KMS-11 (cell line): ENCODE measurements around the gene POP4.

ENCODE experiments used
- H2AFZ ChIP-seq: fragments of 200-600 bp; sonication (generic); 2 replicates; pipeline ENCODE4 v1.6.1; 2016; ENCODE audit warnings: antibody characterized with exemption, mixed run types, low read depth
- H3K27ac ChIP-seq: fragments of 200-600 bp; sonication (generic); 2 replicates; pipeline ENCODE4 v1.6.1; 2016; ENCODE audit warnings: mild to moderate bottlenecking, mixed run types
- H3K27me3 ChIP-seq: fragments of 200-600 bp; sonication (generic); 2 replicates; pipeline ENCODE4 v1.6.1; 2017; ENCODE audit warnings: mild to moderate bottlenecking, low read depth, mixed run types, moderate library complexity; ENCODE audit not compliant: insufficient read depth
- H3K36me3 ChIP-seq: fragments of 200-600 bp; sonication (generic); 2 replicates; pipeline ENCODE4 v1.6.1; 2017; ENCODE audit warnings: mild to moderate bottlenecking, mixed run types; ENCODE audit not compliant: insufficient read depth
- H3K4me1 ChIP-seq: fragments of 200-600 bp; sonication (generic); 2 replicates; pipeline ENCODE4 v1.6.1; 2016; ENCODE audit warnings: mild to moderate bottlenecking, low read depth, mixed run types; ENCODE audit not compliant: poor library complexity, severe bottlenecking
- H3K4me2 ChIP-seq: fragments of 200-600 bp; sonication (generic); 2 replicates; pipeline ENCODE4 v1.7.0; 2016; ENCODE audit warnings: mild to moderate bottlenecking, mixed run types
- H3K4me3 ChIP-seq: fragments of 200-600 bp; sonication (generic); IDR thresholded peaks from 2 replicates; pipeline ENCODE4 v1.6.1; 2017; ENCODE audit warnings: low read depth, low read length, mixed read lengths; ENCODE audit not compliant: insufficient read depth
- H3K79me2 ChIP-seq: fragments of 200-600 bp; sonication (generic); 2 replicates; pipeline ENCODE4 v1.6.1; 2016; ENCODE audit warnings: low read depth, mixed run types; ENCODE audit not compliant: insufficient read depth
- H3K9ac ChIP-seq: fragments of 200-600 bp; sonication (generic); 2 replicates; pipeline ENCODE4 v1.6.1; 2016; ENCODE audit warnings: mild to moderate bottlenecking, mixed run types
- H4K20me1 ChIP-seq: fragments of 200-600 bp; sonication (generic); 2 replicates; pipeline ENCODE4 v1.6.1; 2016; ENCODE audit warnings: mild to moderate bottlenecking, mixed run types; ENCODE audit not compliant: insufficient read depth
- TF ChIP-seq, protein P1 (sequence below): fragments of 200-600 bp; sonication (generic); conservative IDR thresholded peaks from 2 replicates; pipeline ENCODE4 v1.6.1; 2017; ENCODE audit warnings: low read depth, mild to moderate bottlenecking, antibody characterized with exemption, low read length, moderate library complexity, mixed read lengths

POP4 gene

DNA sequence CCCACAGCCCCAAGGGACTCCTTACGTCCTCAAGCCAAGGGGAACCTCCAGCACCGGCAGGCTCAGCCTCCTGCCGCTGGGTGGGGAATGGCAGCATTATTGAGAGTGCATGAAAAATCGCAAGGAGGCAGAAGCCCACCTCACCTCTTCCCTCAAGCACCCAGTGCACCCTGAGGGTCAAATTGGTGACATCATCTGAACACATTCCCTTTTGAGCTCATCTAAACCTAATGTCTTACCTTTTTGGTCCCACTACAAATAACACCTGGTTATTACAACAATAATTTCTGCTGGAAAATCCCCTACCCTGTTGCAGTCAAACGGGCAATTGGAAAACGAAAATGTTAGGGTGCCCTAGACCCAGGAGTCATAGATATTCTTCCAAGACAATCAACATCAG lies 12.2 kb upstream of the POP4 start:
- TF ChIP-seq, protein P1, sequence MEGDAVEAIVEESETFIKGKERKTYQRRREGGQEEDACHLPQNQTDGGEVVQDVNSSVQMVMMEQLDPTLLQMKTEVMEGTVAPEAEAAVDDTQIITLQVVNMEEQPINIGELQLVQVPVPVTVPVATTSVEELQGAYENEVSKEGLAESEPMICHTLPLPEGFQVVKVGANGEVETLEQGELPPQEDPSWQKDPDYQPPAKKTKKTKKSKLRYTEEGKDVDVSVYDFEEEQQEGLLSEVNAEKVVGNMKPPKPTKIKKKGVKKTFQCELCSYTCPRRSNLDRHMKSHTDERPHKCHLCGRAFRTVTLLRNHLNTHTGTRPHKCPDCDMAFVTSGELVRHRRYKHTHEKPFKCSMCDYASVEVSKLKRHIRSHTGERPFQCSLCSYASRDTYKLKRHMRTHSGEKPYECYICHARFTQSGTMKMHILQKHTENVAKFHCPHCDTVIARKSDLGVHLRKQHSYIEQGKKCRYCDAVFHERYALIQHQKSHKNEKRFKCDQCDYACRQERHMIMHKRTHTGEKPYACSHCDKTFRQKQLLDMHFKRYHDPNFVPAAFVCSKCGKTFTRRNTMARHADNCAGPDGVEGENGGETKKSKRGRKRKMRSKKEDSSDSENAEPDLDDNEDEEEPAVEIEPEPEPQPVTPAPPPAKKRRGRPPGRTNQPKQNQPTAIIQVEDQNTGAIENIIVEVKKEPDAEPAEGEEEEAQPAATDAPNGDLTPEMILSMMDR: no peak
- no peaks in the 10 kb centered on the region for H3K4me1 ChIP-seq
- no peak overlapping the region for H3K4me2 ChIP-seq
- no peaks in the 10 kb centered on the region for H4K20me1 ChIP-seq
- no peak overlapping the region for H3K27ac ChIP-seq
- H3K4me3 ChIP-seq: no peak overlapping the region
- peaks cover 3% of the 10 kb centered on the region; the same call in 1 of the 2 replicates for H3K27me3 ChIP-seq
- no peak overlapping the region for H3K9ac ChIP-seq
- no peak overlapping the region for H2AFZ ChIP-seq
- no peaks in the 10 kb centered on the region for H3K79me2 ChIP-seq
- H3K36me3 ChIP-seq: no peaks in the 10 kb centered on the region

DNA sequence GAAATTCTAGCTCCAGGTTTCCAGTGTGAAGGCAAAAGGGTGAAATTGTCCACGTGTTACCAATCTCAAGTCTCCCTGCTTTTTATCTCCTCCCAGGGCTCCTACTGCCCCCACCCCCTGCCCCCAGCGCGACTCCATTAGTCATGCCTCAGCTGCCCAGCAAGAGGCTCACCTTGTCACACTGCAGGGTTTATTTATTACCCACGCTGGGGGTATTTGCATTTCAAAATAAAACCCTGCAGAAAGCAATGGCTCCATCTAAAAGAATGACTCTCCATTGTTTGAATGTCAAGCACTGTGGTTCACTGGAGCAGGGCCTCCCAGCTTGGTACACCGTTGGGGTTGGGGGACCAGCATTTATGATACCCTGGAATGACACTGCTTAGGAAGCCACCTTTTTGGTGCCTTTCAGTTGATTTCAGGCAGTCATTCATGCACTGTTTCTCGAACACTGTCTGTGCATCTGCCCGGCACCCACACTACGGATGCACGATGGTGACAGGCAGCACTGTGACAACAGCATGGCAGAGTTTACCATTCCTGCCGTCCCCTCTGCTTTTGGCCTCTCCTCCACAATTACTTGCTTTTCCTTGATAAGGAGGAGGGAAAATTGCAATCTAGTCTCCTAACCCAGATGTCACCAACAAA lies 9.9 kb upstream of the POP4 start:
- H3K4me2 ChIP-seq: no peak overlapping the region
- no peaks in the 10 kb centered on the region for H3K79me2 ChIP-seq
- TF ChIP-seq, protein P1: no peak
- H3K4me3 ChIP-seq: no peak overlapping the region
- no peaks in the 10 kb centered on the region for H3K36me3 ChIP-seq
- no peak overlapping the region for H3K27ac ChIP-seq
- no peak overlapping the region for H3K9ac ChIP-seq
- H4K20me1 ChIP-seq: no peaks in the 10 kb centered on the region
- H3K27me3 ChIP-seq: peaks cover 3% of the 10 kb centered on the region; the same call in 1 of the 2 replicates
- no peak overlapping the region for H2AFZ ChIP-seq
- H3K4me1 ChIP-seq: no peaks in the 10 kb centered on the region

DNA sequence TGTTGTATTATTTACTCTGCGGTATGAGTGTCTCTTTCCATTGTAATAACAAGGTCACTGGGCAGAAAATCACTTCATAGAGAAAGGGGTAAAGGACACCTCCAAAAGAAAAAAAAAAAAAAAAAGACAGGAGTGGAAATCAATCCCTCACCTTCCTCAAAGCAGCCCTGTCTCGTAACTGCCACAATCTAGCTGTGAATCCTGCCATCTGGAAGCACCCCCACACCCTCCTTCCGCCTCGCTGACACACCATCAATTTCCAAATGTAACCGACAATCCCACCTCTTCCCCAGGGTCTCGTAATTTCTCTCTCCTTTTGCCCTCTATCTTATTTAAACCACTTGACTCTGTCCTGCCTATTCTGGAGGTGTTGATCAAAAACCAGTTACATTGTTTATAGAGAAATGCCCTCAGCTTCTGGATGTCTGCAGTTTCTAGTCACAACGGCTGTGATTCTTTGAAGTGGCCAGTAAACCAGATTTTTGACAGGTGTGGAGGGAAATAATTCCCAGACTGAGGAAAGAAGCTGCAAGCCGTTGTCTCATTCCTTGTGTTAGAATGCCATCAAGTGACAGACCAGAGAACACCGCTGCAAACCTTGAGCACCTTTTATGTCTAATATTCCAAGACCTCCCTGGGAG lies 9.1 kb upstream of the POP4 start:
- TF ChIP-seq, protein P1: no peak
- H3K9ac ChIP-seq: no peak overlapping the region
- H3K79me2 ChIP-seq: no peaks in the 10 kb centered on the region
- no peak overlapping the region for H3K4me3 ChIP-seq
- H2AFZ ChIP-seq: no peak overlapping the region
- no peak overlapping the region for H3K27ac ChIP-seq
- no peak overlapping the region for H3K4me2 ChIP-seq
- no peaks in the 10 kb centered on the region for H3K4me1 ChIP-seq
- no peaks in the 10 kb centered on the region for H4K20me1 ChIP-seq
- peaks cover 3% of the 10 kb centered on the region; the same call in 1 of the 2 replicates for H3K27me3 ChIP-seq
- no peaks in the 10 kb centered on the region for H3K36me3 ChIP-seq

DNA sequence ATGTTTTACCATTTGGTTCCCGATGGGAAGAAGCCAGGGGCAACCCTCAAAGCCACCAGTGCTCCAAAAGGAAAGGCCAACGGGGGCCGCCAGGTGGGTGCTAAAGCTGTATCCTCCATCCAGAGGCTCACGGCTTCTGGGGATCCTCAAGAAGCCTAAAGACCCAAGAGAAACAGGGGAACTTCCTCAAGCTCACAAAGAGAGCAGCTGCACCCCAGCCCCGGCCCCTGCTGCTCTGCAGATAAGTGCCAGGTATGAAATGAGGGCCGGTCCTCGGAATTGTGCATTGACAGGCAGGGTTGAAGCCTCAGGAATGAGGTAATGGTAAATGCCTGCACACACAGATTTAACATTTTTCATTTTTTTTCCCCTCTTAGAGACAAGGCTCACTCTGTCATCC lies 8.0 kb upstream of the POP4 start:
- Histone ChIP-seq H3K27me3 (peaks cover 3% of the 10 kb centered on the region; the same call in 1 of the 2 replicates), H3K36me3 (no peaks in the 10 kb centered on the region), H3K79me2 (no peaks in the 10 kb centered on the region), H4K20me1 (no peaks in the 10 kb centered on the region), H3K27ac (no peak overlapping the region), H3K4me3 (no peak overlapping the region), H2AFZ (no peak overlapping the region), H3K4me1 (no peaks in the 10 kb centered on the region), H3K9ac (no peak overlapping the region), H3K4me2 (no peak overlapping the region)
- TF ChIP-seq, protein P1: no peak
